DMS 273 (cell line): ENCODE measurements around the gene UTP20.
A peak's percentile ranks its signal among the peaks of the same experiment; 100 is the strongest.
"Not testable (repeated sequence)": the region's sequence is repeated elsewhere in the genome, so short reads cannot be mapped to it uniquely, and the experiment has no call there.

Source experiments
- DNase-seq: peaks from one replicate; lab custom pipeline; 2025; ENCODE audit not compliant: unreplicated experiment; lab: John Stamatoyannopoulos, UW

The UTP20 gene

GRCh38 chr12:101325590-101325989, 45.7 kb downstream of the UTP20 start:
- DNase-seq = no peak

DNA sequence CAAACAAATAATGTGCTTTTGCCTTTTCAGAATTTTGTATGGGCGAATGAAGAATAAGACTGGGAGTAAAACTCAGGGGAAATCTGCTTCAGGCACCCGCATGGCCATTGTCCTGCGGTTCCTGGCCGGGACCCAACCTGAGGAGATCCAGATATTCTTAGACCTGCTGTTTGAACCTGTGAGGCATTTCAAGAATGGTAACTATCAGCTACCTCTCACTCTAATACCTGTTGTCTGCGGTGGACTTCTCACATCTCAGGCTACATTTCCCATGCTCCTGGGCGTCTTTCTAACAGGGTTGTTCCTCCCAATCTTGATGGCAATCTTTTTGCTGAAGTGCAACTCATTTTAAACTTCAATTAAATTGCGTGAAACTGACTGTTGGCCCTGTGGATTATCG, 47.1 kb downstream of the UTP20 start:
- DNase-seq = no peak

DNA sequence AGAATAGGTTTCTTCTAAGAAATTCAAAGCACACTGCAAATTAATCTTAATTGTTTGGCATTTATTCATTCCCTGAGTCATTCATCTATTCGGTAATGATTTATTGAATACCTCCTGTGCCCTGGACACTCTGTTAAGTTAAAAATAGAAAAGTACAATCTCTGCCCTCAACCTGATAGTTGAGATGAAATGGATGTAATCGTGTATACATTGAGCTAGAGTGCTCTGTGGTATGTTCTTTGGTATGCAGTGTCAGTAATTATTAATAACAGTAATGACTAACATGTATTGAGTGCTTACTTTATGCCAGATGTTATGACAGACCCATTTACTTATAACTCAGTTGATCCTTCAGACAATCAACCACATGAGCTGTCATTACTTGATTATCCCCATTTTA, 47.6 kb downstream of the UTP20 start:
- DNase-seq = no peak

DNA sequence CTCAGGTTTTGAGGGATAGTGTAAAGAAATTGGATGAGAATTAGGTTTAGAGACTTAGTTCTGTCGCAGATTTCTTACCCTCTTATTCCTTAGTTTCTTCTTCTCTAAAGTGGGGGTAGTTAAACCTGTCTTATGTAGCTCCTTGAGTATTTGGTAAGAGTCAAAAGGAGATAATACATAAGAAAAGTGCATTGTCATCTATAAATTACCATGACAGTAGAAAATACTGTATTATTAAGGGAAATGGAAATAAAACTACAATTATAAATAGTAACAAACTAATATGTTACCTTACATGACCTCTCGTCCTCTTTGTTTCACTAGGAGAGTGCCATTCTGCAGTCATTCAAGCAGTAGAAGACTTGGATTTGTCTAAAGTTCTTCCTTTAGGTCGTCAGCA, 49.0 kb downstream of the UTP20 start:
- DNase-seq = no peak

DNA sequence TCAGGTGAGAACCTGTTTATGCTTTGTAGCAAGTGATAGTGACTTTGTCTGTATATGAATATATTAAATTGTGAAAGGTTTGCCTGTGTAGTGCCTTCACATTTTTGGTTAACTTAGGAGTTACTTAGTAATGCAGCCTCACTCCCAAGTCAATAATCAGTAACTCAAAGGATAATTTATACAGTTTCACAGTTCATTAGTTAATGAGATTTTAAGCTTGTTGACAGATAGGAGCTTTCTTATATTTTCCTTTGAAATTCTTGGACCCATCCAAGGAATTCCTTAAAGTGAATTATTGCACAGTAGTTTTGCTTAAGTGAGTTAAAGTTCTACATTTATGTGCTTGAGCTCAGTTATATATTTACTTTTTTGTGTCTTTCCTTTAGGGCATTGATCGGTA, 50.7 kb downstream of the UTP20 start:
- DNase-seq = no peak

- no peak for DNase-seq
Observed at GRCh38 chr12:101336437-101336836, 56.5 kb downstream of the UTP20 start.

DNA sequence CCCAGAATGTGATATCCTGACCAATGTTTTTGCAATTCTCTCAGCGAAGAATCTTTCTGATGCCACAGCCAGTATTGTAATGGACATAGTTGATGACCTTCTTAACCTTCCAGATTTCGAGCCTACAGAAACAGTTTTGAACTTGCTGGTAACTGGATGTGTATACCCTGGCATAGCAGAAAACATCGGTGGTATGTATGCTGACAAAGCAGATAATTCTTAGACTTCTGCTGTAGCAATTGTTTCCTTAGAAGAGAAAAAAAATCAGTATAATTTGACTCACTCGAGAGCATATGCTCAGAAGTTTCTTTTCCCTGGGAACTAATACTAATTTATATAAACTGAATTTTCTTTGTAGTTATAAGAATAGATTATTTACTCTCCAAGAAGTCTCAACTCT, 58.2 kb downstream of the UTP20 start:
- no peak for DNase-seq

DNA sequence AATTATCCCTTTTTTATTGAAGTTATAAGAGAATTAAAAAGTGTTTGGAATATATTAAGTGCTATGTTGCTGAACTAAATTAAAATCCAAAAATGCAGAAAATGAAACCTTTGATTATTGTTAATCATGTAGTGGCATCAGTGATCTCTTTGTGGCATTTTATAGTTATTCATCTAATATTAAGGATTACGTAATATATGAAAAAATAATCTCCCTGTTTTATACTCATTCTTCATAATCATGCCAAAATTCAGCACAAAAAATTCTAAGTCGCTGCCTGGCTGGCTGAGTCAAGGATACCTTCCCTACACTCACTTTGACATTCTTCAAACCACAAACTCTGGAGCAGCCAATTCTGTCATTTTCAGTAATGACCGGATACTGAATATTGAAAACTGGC, 64.0 kb downstream of the UTP20 start:
- DNase-seq = no peak

GRCh38 chr12:101351682-101352081, 71.8 kb downstream of the UTP20 start:
- no peak for DNase-seq

- DNase-seq = no peak
Observed at GRCh38 chr12:101356794-101357193, 76.9 kb downstream of the UTP20 start.

DNA sequence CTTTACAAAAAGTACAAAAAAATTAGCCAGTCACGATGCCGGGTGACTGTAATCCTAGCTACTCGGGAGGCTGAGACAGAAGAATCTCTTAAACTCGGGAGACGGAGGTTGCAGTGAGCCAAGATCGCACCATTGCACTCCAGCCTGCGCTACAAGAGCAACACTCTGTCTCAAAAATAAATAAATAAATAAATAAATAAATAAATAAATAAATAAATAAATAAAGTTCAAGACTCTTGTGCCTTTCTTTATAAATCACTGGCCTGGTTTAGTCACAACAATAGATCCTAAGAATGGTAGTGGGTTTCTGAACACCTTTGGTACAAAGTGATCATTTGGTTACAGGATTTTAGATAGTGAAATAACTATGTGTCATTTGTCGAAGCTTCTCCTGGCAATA, 81.5 kb downstream of the UTP20 start:
- no peak for DNase-seq

GRCh38 chr12:101368016-101368415, 88.1 kb downstream of the UTP20 start:
- no peak for DNase-seq

- DNase-seq = no peak
Observed at GRCh38 chr12:101372431-101372830, 92.5 kb downstream of the UTP20 start.

- DNase-seq = no peak
Observed at GRCh38 chr12:101375573-101375972, 95.7 kb downstream of the UTP20 start.

GRCh38 chr12:101379149-101379548, 99.2 kb downstream of the UTP20 start:
- no peak for DNase-seq

- not testable (repeated sequence) for DNase-seq
Observed at GRCh38 chr12:101391181-101391580, 111.3 kb downstream of the UTP20 start.

GRCh38 chr12:101407049-101407435, 127.1 kb downstream of the UTP20 start:
- peak; percentile 63 for DNase-seq

DNA sequence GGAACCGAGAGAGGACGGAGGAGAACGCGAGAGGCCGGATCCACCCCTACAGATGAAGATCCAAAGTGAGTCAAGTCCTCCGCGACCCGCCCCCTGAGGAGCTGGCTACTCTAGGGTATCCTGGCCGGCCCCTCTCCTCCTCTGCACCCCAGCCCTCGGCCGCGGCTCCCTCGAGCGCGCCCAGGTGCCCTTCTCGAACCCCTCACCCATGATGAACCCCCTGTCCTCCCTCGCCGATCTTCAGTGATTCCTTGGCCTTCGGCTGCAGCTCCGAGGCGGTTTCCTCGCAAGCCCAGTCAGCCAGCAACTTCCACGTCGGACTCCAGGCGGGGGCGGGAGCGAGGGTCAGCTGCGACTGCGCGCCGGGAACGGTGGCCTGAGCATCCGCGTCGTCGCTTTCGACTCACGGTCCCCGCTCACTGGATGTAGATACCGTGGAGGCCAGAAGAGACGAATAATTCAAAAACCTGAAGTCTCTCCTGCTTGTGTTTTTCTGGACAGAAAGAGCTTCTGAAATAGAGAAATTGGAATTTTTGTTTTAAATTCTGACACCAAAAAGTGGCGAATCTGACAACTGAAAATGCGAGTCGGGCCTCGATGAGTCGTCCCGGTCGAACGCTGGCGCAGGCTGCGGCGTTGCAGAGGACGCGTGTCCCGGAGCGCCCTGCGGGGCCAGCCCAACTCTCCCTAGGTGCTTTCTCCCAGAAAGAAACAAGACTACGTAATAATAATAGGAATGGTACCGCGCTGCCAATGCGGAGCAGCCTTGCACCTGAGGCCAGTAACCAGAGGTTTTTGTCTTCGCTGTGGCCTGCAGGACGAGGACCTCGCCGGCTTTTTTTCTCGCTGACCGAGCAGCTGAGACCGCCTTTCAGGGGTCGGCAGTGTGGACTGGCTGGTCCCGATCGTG, 127.8 kb downstream of the UTP20 start, which contains the start of gene ARL1:
Gene ARL1, minus strand, starts transcription at position 337 of the 910 bp plus-strand sequence. Its CDS starts 127 bp downstream, at position 210.
- DNase-seq = peak; percentile 92

- DNase-seq = not testable (repeated sequence)
Observed at GRCh38 chr12:101410169-101410568, 130.3 kb downstream of the UTP20 start.

GRCh38 chr12:101414533-101415119, 134.7 kb downstream of the UTP20 start:
- peak; percentile 64 for DNase-seq

DNA sequence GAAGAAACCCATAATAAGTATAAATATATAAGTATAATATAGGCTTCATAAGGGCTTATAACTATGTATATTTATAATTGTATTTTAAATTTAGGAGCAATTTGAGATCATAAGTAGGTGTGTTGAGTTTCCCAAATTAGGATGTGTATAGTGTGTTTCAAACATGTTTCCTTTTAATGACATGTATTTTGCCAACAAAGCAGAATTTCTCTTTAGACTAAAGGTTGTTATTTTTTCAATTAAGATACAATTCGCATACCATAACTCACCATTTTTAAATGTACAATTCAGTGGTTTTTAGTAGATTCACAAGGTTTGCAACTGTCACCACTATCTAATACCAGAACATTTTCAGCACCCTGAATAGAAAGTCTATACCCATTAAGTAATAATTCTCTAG, 135.3 kb downstream of the UTP20 start:
- no peak for DNase-seq

- not testable (repeated sequence) for DNase-seq
Observed at GRCh38 chr12:101422066-101422465, 142.2 kb downstream of the UTP20 start.
